LHCN-M2 (cell line): ENCODE results near the gene NRGN. TPM values are rescaled to one million over a fixed set of nuclear protein-coding genes. Genes with fewer than 3 reads are reported as not detected.

Source experiments
- DNase-seq: peaks from one replicate; pipeline ENCODE4 v3.0.0-alpha.2; 2012; ENCODE audit warnings: low read depth
- total RNA-seq: library from RNA; depleted of rRNA; stranded (reverse); fragments of >200 nt; gene quantifications from 2 replicates; pipeline ENCODE4 v1.2.3, GENCODE V29; 2014

The NRGN gene
- total RNA-seq, 1 experiment from 2014 or later = 3.8 TPM

DNA sequence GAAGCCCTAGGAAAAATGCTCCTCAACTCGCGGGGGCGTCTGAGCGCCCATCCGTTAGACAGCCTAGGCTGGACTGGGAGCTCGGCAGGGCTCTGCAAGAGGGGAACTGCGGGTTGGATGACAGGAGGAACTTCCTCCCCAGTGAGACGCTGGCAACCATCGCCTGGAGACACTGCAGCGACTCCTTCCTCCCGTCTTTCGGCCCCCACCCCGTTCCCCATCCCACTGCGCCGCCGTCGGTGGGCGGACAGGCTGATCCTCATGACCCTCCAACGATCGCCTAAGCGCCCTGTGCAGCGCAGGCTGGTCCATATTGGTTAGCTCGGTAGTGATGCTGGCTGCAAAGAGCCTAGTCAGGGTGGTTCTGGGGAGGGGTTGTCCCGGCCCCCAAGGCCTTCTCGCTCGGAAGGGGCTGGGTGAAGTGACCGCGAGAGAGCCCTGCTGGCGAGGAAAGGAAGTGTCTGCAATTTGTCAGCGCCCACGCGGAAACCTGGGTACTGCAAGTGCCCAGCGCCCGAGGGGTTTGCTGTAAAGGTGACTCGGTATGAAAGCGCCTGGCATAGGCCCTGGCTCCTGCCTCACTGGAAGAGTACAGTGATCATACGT, 638 bp downstream of the NRGN start:
- DNase-seq = no peak

- no peak for DNase-seq
Measured at GRCh38 chr11:124742555-124742954, 2.8 kb downstream of the NRGN start.

DNA sequence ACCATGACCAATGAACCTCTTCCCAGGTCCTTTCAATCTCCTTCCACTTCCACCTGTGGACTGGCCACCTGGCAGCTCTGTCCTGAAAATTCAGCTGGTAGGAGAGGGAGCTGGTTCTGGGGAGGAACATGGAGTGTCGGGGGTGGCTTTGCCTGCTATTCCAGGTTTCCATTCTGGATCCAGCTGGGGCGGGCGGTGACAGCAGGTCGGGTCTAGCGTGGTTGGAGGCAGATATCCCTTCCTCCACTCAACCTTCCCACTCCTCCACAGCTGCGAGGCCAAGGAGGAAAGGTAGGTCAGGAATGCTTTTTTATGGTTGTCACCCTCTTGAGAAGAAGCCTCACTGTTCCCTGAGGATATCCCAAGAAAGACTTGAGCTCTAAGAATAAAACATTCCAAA, 3.3 kb downstream of the NRGN start:
- DNase-seq = no peak

GRCh38 chr11:124745270-124745834, 5.6 kb downstream of the NRGN start:
- DNase-seq = no peak

DNA sequence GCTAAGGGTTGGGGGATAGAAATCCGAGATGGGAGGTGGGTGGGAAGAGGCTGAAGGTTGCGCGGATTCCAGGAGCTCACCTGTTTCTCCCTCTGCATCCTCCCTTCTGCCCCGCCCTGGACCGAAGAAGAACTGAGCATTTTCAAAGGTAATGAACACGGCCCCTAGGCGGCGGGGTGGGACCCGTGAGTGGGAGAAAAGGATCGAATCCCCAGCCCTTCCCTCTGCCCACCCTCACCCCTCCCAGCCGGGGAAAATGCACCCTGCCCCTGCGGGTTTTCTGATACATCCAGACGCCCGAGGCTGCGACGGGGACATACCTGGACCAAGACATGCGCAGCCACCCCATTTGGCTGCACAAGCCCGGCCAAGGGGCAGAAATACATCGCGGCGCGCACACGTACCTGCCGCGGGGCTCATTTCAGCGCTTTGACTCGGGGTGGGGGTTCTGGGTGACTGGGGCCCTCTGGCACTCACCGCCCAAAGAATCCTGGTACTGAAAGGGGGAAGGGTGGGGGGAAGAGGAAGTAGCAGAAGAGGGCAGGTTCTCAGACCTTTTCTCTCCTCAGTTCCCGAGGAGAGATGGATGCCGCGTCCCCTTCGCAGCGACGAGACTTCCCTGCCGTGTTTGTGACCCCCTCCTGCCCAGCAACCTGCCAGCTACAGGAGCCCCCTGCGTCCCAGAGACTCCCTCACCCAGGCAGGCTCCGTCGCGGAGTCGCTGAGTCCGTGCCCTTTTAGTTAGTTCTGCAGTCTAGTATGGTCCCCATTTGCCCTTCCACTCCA, 6.3 kb downstream of the NRGN start:
- DNase-seq = no peak

GRCh38 chr11:124746621-124747243, 7.0 kb downstream of the NRGN start:
- DNase-seq = peak; percentile 56

- no peak for DNase-seq
Measured at GRCh38 chr11:124747406-124748099, 7.8 kb downstream of the NRGN start.

- DNase-seq = no peak
Measured at GRCh38 chr11:124748100-124748418, 8.3 kb downstream of the NRGN start.

GRCh38 chr11:124748481-124749343, 9.0 kb downstream of the NRGN start:
- peak; percentile 35 for DNase-seq

DNA sequence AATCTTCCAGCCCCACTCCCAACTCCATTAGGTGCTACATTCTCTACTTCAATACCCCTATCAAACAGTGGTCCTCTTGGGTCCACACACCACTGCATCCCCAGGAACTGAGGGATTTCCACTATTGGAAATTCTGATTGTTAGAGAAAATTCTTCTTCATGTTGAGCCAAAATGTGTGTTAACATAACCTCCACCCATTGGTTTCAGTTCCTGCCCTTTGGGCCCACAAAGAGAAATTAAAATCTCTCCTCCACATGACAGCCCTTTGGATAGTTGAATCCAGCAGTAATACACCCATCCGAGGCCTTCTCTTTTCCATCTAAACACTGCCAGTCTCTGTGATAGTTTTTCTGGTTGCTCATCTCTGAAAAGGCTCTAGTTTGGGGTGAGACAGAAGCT, 10.2 kb downstream of the NRGN start:
- DNase-seq = no peak

- DNase-seq = no peak
Measured at GRCh38 chr11:124751391-124751740, 11.6 kb downstream of the NRGN start.

DNA sequence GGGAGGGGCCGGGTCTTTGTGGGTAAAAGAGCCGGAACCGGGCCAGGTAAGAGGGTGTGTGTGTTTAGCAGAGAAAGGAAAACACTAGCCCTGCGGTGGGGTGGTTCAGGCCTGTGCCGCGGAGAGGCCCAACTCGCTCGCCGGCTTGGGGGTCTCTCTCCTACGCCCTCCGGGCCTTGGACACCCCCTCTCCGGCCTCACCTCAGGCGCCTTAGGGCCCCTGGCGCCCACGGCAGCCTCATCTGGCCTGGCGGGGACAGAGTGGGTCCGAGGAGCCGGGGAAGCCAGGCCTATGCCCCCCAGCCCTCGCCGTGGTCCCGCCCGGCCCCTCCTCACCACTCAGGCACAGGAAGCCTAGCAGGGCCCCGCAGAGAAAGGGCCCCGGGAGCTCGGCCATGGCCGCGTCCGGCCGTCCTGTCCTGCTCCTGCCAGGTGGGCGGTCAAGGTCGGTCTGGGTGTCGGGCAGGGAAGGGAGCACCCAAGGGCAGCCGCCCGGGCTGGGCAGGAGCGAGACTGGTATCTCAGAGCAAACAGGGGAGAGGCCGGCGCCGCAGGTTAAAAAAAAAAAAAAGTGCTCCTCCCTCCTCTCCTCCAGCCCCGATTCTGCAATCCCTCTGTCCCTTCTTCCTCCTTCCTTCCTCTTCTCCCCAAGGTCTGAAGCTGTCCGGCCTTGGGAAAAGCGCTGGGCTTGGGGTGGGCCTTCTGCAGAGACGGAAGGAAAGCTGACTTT, 12.2 kb downstream of the NRGN start, which contains the start of gene VSIG2:
VSIG2 (minus strand) TSS at position 515 of the 730 bp plus-strand sequence; CDS start at position 397, 118 bp downstream.
- DNase-seq = no peak

DNA sequence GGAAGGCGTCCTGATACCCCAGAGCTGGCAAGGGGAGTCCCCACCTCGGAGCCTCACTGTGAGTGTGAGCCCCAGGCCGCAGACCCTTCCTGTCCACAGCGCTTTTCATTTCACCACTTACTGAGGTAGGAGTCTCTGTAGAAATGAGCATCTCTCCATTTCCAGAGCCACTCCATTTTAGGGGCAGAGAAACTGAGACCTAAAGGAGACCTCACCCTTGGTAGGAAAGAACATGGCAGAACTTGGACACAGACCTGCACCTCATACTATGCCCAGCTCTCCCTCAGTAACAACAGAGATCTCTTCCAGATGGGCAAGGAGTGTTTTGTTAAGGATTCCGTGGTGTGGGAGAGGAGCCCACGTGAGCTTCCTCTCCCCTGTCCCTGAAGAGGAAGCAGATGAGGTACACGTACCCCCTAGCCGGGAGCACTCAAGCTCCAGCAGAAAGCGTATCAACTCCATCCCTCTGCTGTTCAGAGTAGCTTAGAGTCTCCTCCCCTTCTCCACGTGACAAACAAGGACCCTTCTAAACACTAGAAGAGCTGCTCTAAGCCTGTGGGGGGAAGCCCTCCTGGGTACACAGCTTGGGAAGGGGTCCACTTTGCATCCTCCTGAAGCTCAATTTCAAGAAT, 12.8 kb downstream of the NRGN start:
- no peak for DNase-seq

GRCh38 chr11:124753205-124753604, 13.5 kb downstream of the NRGN start:
- DNase-seq = no peak

DNA sequence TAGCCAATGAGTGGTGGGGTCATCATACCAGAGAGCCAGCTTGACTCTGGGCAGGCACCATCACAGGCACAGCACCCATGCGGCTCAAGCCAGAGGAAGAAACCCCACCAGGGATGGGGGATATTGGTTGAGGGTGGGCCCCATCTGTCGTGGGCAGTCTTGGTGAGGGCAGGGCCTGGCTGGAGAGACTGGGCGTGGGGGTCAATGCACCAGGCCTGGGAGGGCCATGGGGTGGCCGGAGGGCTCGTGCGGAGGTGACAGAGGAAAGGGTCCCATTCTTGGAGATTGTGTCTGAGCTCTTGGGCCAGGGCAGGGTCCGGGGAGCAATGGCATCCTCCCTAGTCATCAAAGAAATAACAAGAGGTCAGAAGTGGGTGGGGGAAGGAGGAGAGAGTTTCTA, 13.9 kb downstream of the NRGN start:
- DNase-seq = no peak

DNA sequence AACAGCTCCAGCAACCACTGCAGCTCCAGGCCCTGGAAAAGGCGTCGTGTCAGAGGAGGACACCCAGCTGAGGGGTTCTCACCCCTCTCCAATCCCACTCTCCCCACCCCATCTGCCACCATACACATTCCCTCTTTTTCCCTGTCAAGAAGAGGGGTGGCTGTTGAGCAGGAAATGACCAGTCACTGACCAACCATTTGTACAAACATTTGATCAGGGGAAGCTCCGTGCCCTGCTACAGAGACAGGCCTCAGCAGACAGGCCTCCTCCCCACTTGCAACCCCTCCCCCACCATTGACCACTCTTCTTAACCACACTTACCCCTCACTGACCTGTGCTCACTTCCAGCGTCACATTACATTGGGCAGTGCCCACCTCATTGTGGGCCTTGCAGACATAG, 14.6 kb downstream of the NRGN start:
- DNase-seq = no peak

GRCh38 chr11:124754710-124755109, 15.0 kb downstream of the NRGN start:
- DNase-seq = no peak

DNA sequence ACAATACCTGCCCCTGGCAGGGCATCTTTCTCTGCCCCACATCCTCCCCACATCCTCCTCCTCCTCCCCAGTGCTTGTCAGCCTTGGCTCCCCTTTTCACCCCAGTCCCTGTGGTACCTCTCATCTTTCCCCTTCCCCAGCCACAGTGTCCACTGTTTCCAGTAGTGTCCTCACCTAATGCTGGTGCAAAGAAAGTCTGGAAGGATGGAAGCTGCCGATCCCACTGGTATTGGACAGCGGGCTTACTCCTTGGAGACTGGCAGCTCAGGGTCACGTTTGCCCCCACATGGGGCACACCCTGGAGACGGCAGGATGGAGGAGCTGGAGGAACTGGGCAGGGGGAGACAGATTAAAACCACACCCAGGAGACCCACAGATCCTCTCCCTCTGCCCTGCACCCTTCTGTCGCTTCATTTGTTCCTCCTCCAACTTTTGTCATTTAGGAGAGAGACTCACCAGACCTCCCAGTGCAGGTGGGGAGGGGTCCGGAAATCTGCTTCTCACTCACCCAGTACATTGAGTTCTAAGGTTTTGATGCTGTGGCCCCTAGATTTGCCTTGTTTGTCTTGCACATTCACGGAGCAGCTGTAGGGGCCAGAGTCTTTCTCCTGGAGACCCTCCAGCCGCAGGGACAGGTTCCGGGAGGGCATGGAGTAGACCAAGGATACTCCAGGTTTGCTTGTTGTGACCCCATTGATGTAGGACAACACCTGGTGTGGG, 16.5 kb downstream of the NRGN start:
- DNase-seq = no peak

GRCh38 chr11:124756753-124757227, 17.0 kb downstream of the NRGN start:
- DNase-seq = no peak
